GM20000 (cell line): ENCODE measurements around the gene DIS3L2.
A peak's percentile ranks its signal among the peaks of the same experiment; 100 is the strongest.

Source experiments
- DNase-seq: peaks from one replicate; pipeline ENCODE4 v3.0.0; 2012; ENCODE audit warnings: low spot score
- TF ChIP-seq, protein P1 (sequence below): IDR thresholded peaks from 2 replicates; pipeline ENCODE4 v1.5.1; 2012; ENCODE audit warnings: mild to moderate bottlenecking, control low read depth; ENCODE audit errors: extremely low read depth, missing control alignments

The DIS3L2 gene

GRCh38 chr2:232232915-232233314 lies 271.4 kb downstream of the DIS3L2 start:
- TF ChIP-seq, protein P1, sequence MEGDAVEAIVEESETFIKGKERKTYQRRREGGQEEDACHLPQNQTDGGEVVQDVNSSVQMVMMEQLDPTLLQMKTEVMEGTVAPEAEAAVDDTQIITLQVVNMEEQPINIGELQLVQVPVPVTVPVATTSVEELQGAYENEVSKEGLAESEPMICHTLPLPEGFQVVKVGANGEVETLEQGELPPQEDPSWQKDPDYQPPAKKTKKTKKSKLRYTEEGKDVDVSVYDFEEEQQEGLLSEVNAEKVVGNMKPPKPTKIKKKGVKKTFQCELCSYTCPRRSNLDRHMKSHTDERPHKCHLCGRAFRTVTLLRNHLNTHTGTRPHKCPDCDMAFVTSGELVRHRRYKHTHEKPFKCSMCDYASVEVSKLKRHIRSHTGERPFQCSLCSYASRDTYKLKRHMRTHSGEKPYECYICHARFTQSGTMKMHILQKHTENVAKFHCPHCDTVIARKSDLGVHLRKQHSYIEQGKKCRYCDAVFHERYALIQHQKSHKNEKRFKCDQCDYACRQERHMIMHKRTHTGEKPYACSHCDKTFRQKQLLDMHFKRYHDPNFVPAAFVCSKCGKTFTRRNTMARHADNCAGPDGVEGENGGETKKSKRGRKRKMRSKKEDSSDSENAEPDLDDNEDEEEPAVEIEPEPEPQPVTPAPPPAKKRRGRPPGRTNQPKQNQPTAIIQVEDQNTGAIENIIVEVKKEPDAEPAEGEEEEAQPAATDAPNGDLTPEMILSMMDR, result no peak
- DNase-seq, result no peak

DNA sequence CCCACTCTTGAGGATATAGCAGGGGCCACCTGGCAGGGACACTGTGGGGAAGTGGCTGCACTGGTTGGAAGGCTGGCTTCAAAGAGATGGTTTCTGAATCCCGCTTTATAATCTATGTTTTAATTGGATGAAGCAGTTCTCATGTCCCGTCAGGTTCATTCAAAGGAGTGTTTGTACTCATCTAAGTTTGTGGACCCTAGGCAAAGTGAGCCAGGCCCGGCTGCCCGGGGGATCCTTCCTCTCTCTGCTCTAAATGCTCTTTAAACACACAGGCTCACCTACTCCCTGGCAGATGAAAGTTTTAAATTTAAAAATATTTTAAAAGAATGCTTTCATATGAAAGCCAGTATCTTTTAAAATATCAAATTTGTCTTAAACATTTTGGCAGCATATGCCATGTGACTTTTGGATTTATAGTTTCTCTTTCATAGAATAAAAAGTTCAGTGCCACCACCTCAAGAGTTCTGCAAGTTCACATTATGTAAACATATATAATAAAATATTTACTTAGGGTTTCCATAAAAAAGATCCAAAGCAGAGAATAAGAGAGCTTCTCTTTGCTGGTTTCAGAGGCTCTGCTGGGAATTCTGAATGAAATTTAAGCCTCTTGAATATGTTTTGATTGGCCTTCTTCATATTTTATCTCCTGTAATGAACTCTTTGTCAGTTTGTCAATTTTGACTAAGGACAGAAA lies 273.6 kb downstream of the DIS3L2 start:
- no peak for DNase-seq
- TF ChIP-seq, protein P1, result no peak

DNA sequence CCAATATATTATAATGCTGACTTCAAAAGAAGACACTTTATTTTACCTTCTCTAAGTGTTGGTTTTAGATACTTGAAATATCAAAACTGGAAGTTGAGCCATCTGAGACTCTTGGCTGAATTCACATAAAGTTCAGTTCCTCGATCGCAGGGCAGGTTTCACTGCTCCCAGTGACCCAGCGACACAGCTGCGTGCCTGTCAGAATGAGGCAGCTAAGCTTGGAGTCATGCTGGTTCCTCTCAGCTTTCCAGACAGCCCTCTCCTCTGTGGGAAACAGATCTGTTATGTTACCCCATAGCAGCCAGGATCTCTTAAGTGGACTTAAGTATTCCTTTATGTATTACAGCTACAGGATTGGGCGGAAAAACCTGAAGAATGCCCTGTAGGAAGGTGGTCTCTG lies 274.2 kb downstream of the DIS3L2 start:
- DNase-seq, result peak; percentile 38
- TF ChIP-seq, protein P1, result no peak

- TF ChIP-seq, protein P1, result no peak
- peak; percentile 53 for DNase-seq
Measured at GRCh38 chr2:232236200-232236599, 274.7 kb downstream of the DIS3L2 start.

GRCh38 chr2:232237464-232237863 lies 276.0 kb downstream of the DIS3L2 start:
- TF ChIP-seq, protein P1, result no peak

DNA sequence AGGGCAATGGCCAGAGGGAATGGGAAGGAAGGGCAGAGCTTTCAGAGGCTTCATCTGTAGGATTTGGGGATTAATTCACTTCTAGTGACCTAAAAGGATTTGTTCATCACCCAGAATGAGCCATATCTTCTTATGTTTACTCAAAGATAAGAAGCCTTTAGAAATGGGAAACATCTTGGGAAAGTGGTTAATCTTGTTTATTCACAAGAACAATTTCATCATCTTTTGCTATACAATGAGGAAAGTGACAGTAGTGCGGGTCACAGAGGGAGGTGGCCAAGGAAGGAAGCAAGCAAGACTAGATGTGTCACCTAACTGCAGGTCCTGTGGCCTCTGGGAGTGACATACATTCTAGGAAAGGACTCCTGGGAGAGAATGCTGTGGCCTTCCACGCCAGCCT lies 276.6 kb downstream of the DIS3L2 start:
- TF ChIP-seq, protein P1, result no peak
- DNase-seq, result no peak

More at GRCh38 chr2:232237464-232237863, 276.0 kb downstream of the DIS3L2 start:
- DNase-seq, result no peak

- no peak for DNase-seq
- TF ChIP-seq, protein P1, result no peak
Measured at GRCh38 chr2:232238596-232238995, 277.1 kb downstream of the DIS3L2 start.
